NCI-H1436 treated with DMSO at 0.1 percent for 48 hours (cell line): ENCODE results near the gene GEMIN7.

Source experiments
- DNase-seq: peaks from one replicate; lab custom pipeline; 2025; lab: John Stamatoyannopoulos, UW

The GEMIN7 gene

GRCh38 chr19:45061965-45062364, 17.1 kb upstream of the GEMIN7 start:
- no peak for DNase-seq

GRCh38 chr19:45063851-45064801, 14.9 kb upstream of the GEMIN7 start:
- DNase-seq, result no peak

GRCh38 chr19:45066921-45067661, 12.0 kb upstream of the GEMIN7 start:
- no peak for DNase-seq

GRCh38 chr19:45068041-45068440, 11.0 kb upstream of the GEMIN7 start:
- DNase-seq, result no peak

- DNase-seq, result no peak
Measured at GRCh38 chr19:45069056-45069455, 10.0 kb upstream of the GEMIN7 start.

- DNase-seq, result no peak
Measured at GRCh38 chr19:45070214-45070613, 8.8 kb upstream of the GEMIN7 start.

GRCh38 chr19:45070861-45071544, 8.1 kb upstream of the GEMIN7 start:
- DNase-seq, result no peak

GRCh38 chr19:45071545-45071938, 7.5 kb upstream of the GEMIN7 start:
- no peak for DNase-seq

- no peak for DNase-seq
Measured at GRCh38 chr19:45071969-45072790, 6.9 kb upstream of the GEMIN7 start.

GRCh38 chr19:45074744-45075300, 4.2 kb upstream of the GEMIN7 start:
- no peak for DNase-seq

GRCh38 chr19:45075301-45076028, 3.6 kb upstream of the GEMIN7 start:
- DNase-seq, result no peak

- no peak for DNase-seq
Measured at GRCh38 chr19:45076029-45076850, 2.8 kb upstream of the GEMIN7 start, which contains the start of gene ZNF296. Gene ZNF296 (minus strand): TSS chr19:45076478. CDS start chr19:45076373, 105 bp downstream.

- DNase-seq, result no peak
Measured at GRCh38 chr19:45076851-45077730, 2.0 kb upstream of the GEMIN7 start.

- no peak for DNase-seq
Measured at GRCh38 chr19:45078390-45079062, 534 bp upstream of the GEMIN7 start.

- DNase-seq, result no peak
Measured at GRCh38 chr19:45079911-45080370, 881 bp downstream of the GEMIN7 start.

- no peak for DNase-seq
Measured at GRCh38 chr19:45082170-45082569, 3.1 kb downstream of the GEMIN7 start.

GRCh38 chr19:45086480-45086879, 7.4 kb downstream of the GEMIN7 start:
- DNase-seq, result no peak

- no peak for DNase-seq
Measured at GRCh38 chr19:45087531-45087930, 8.5 kb downstream of the GEMIN7 start.
